HG03280 (cell line): ENCODE results near the gene RPS2.
"Not testable (repeated sequence)": the region's sequence is repeated elsewhere in the genome, so short reads cannot be mapped to it uniquely, and the experiment has no call there.

Experiments used
- ATAC-seq: cut with Tn5 transposase; IDR thresholded peaks from one replicate; pipeline ENCODE4 v1.9.1; 2021; ENCODE audit warnings: mild to moderate bottlenecking, moderate library complexity; ENCODE audit not compliant: unreplicated experiment

Gene RPS2

GRCh38 chr16:1964506-1965395, at the start of gene RPS2:
Gene RPS2, minus strand, starts transcription at chr16:1964826. Its CDS starts 201 bp downstream, at chr16:1964625.
- ATAC-seq: peak; percentile 88

GRCh38 chr16:2013527-2013926, 48.9 kb upstream of the RPS2 start:
- no peak for ATAC-seq

GRCh38 chr16:2011726-2012125, 47.1 kb upstream of the RPS2 start:
- ATAC-seq: not testable (repeated sequence)

GRCh38 chr16:2009791-2010510, 45.3 kb upstream of the RPS2 start, which contains the start of gene ZNF598:
Gene ZNF598, minus strand, starts transcription at chr16:2009821.
- peak; percentile 83 for ATAC-seq

- peak; percentile 36 for ATAC-seq
These were observed 44.6 kb upstream of the RPS2 start for GRCh38 chr16:2009164-2009711.

- ATAC-seq: peak; percentile 7
These were observed 44.1 kb upstream of the RPS2 start for GRCh38 chr16:2008631-2009163.

GRCh38 chr16:2008009-2008526, 43.4 kb upstream of the RPS2 start:
- ATAC-seq: no peak

- no peak for ATAC-seq
These were observed 42.6 kb upstream of the RPS2 start for GRCh38 chr16:2007081-2007836.

GRCh38 chr16:2006317-2006716, 41.7 kb upstream of the RPS2 start:
- ATAC-seq: no peak

GRCh38 chr16:2005646-2006045, 41.0 kb upstream of the RPS2 start:
- ATAC-seq: no peak

- ATAC-seq: no peak
These were observed 40.3 kb upstream of the RPS2 start for GRCh38 chr16:2004795-2005517.

GRCh38 chr16:2003827-2004641, 39.4 kb upstream of the RPS2 start:
- ATAC-seq: peak; percentile 67

GRCh38 chr16:2003231-2003826, 38.7 kb upstream of the RPS2 start:
- no peak for ATAC-seq

- no peak for ATAC-seq
These were observed 38.0 kb upstream of the RPS2 start for GRCh38 chr16:2002406-2003230.

GRCh38 chr16:2001456-2002355, 37.1 kb upstream of the RPS2 start:
- no peak for ATAC-seq

GRCh38 chr16:2001035-2001434, 36.4 kb upstream of the RPS2 start:
- ATAC-seq: no peak
